Pancreas (tissue), 10 donors: ENCODE measurements around the gene MAPK6. TPM values are rescaled to one million over a fixed set of nuclear protein-coding genes. Genes with fewer than 3 reads are reported as not detected.
"Not testable (repeated sequence)": the region's sequence is repeated elsewhere in the genome, so short reads cannot be mapped to it uniquely, and the experiment has no call there.

ENCODE experiments used
- ATAC-seq, 4 donors: fragments of 200-7000 bp; cut with Tn5 transposase; one replicate each; pipeline versions ENCODE4 v1.8.0 to v1.9.1; 2020; ENCODE audit warnings: mild to moderate bottlenecking in 4 of 4, moderate library complexity in 4 of 4
- DNase-seq, 6 donors: peaks; one replicate each; pipeline ENCODE4 v3.0.0-alpha.2; 2020
- FAIRE-seq: peaks from 2 replicates; lab custom pipeline; 2012; peaks lifted over from hg19 to GRCh38; lab: Jason Lieb, UNC
- H3K27ac ChIP-seq, 4 donors: fragments of 200-600 bp; sonication (generic); 1 replicate in 3 of 4; 2 replicates in 1 of 4; pipeline versions ENCODE4 v1.5.0 to v1.8.0; 2020
- H3K27me3 ChIP-seq, 4 donors: fragments of 200-600 bp; one replicate each; pipeline ENCODE4 v1.8.0; 2021
- H3K36me3 ChIP-seq, 3 donors: fragments of 200-600 bp; sonication (generic) in 1 of 3; one replicate each; pipeline versions ENCODE4 v1.5.0 to v1.8.0; 2020 to 2021
- H3K4me1 ChIP-seq, 3 donors: fragments of 200-600 bp; one replicate each; pipeline ENCODE4 v1.8.0; 2021
- H3K4me3 ChIP-seq, 4 donors: fragments of 200-600 bp; sonication (generic) in 2 of 4; one replicate each; pipeline versions ENCODE4 v1.5.0 to v1.8.0; 2020 to 2021
- H3K9me3 ChIP-seq, 4 donors: fragments of 200-600 bp; one replicate each; pipeline ENCODE4 v1.8.0; 2021
- CTCF ChIP-seq, 4 donors: fragments of 200-600 bp; sonication (generic) in 3 of 4; IDR thresholded peaks; one replicate each; pipeline versions ENCODE4 v1.5.0 to v1.8.0; 2021; ENCODE audit warnings: antibody characterized with exemption in 4 of 4
- WGBS, 2 donors: extraction: QIAGEN DNeasy Blood & Tissue Kit; methylation state at CpG; one replicate each; pipeline ENCODE4 v1.1.7; 2013; 5-methylcytosine and 5-hydroxymethylcytosine counted together
- intact Hi-C, 3 donors: fragments of 100-400 bp; cut with DNase I; formaldehyde crosslinking; loops; one replicate each; pipeline versions ENCODE4 v1.11.1 to v1.14.2; 2022
- polyA plus RNA-seq, 2 donors: library from polyadenylated mRNA; stranded (reverse); fragments of 200-250 nt; gene quantifications; one replicate each; pipeline ENCODE4 v1.2.3, GENCODE V29; 2013
- total RNA-seq, 6 donors: library from RNA; stranded (reverse); fragmentation: NEBNext Ultra II Directional in 4 of 6; extraction: Animal tissue kit (Norgen Biotek cat#: 25700) in 4 of 6; gene quantifications; one replicate each; pipeline versions ENCODE4 v1.2.1 to v1.2.4, GENCODE V29; 2021 to 2023
- donor health status: healthy with polysubstance abuse.
- donor health status: DM: no; HTN: no; CAD: no; lungs with moderate emphysema.
- donor health status: DM: no; HTN: no; CAD: no.
- donor health status: control.
- donor health status: control.
- donor health status: Bipolar disorder and iron deficiency.
- donor health status: DM: yes; HTN: yes; CAD: no.
- donor health status: DM: no; HTN: no; CAD: no.
- donor health status: DM: no; HTN: no; CAD: no.
- donor health status: DM: yes; HTN: yes; CAD: no.

MAPK6 gene
- total and polyA plus RNA-seq, 8 donors, result 3.0 to 13.9 (median 10.1) TPM

GRCh38 chr15:52082197-52083036 lies 63.4 kb downstream of the MAPK6 start:
- Histone ChIP-seq H3K9me3 (no peaks in the 10 kb centered on the region), H3K36me3 (no peaks in the 10 kb centered on the region), H3K4me3 (no peak overlapping the region), H3K27me3 (no peaks in the 10 kb centered on the region), H3K4me1 (peaks cover 0 to 4% (median 0%) of the 10 kb centered on the region in 3 donors), H3K27ac (no peak overlapping the region)
- WGBS, 2 donors, result 89 to 94% methylated on average over 5 of the region's 5 CpGs
- intact Hi-C loops, result no loop called here
- no peak for TF ChIP-seq CTCF (IDR thresholded peaks at IDR 0.05)
- ATAC-seq (peak in 1 of 4 donors; percentile 12), FAIRE-seq (no peak), DNase-seq (no peak)

- intact Hi-C loops, H3K27ac ChIP-seq, H3K9me3 ChIP-seq, H3K36me3 ChIP-seq, H3K4me1 ChIP-seq, ATAC-seq, H3K27me3 ChIP-seq, DNase-seq, FAIRE-seq, H3K4me3 ChIP-seq: not testable (repeated sequence)
- WGBS, 2 donors, result 93 to 94% methylated on average over 1 of the region's 1 CpG
Observed at GRCh38 chr15:52083037-52083359, 64.0 kb downstream of the MAPK6 start.

- ATAC-seq (no peak), DNase-seq (no peak), FAIRE-seq (no peak)
- Histone ChIP-seq H3K9me3 (no peaks in the 10 kb centered on the region), H3K27me3 (no peaks in the 10 kb centered on the region), H3K27ac (no peak overlapping the region), H3K4me1 (peaks cover 0 to 4% (median 0%) of the 10 kb centered on the region in 3 donors), H3K4me3 (no peak overlapping the region), H3K36me3 (no peaks in the 10 kb centered on the region)
- intact Hi-C loops, result no loop called here
- no peak for TF ChIP-seq CTCF (IDR thresholded peaks at IDR 0.05)
- 67 to 69% methylated on average over 4 of the region's 4 CpGs for WGBS, 2 donors
Observed at GRCh38 chr15:52083603-52084002, 64.6 kb downstream of the MAPK6 start.

GRCh38 chr15:52085299-52085698 lies 66.3 kb downstream of the MAPK6 start:
- intact Hi-C loops, result no loop called here
- no peak for TF ChIP-seq CTCF (IDR thresholded peaks at IDR 0.05)
- Histone ChIP-seq H3K9me3 (no peaks in the 10 kb centered on the region), H3K27me3 (no peaks in the 10 kb centered on the region), H3K27ac (no peak overlapping the region), H3K36me3 (no peaks in the 10 kb centered on the region), H3K4me1 (no peaks in the 10 kb centered on the region), H3K4me3 (no peak overlapping the region)
- no peak for DNase-seq
- FAIRE-seq, result no peak
- ATAC-seq, result no peak

- intact Hi-C loops, result no loop called here
- ATAC-seq (peak in 1 of 4 donors; percentile 28), FAIRE-seq (no peak), DNase-seq (no peak)
- Histone ChIP-seq H3K27ac (no peak overlapping the region), H3K4me1 (no peaks in the 10 kb centered on the region), H3K9me3 (no peaks in the 10 kb centered on the region), H3K4me3 (no peak overlapping the region), H3K27me3 (no peaks in the 10 kb centered on the region), H3K36me3 (no peaks in the 10 kb centered on the region)
- TF ChIP-seq CTCF (IDR thresholded peaks at IDR 0.05), result no peak
- WGBS, 2 donors, result 85 to 86% methylated on average over 5 of the region's 5 CpGs
Observed at GRCh38 chr15:52086011-52086786, 67.2 kb downstream of the MAPK6 start.
